ENCODE data around the gene DUSP22.

GRCh38 chr6:364609-365540 is 72.6 kb downstream of the DUSP22 start:
- TF ChIP-seq POLR2A (IDR thresholded peaks at IDR 0.05; ENCODE audit: low read depth, low read length), result no peak
- no peak for TF ChIP-seq POLR2AphosphoS5 (IDR thresholded peaks at IDR 0.05; ENCODE audit: low read depth, low read length)
- TF ChIP-seq TAF1 (IDR thresholded peaks at IDR 0.05; ENCODE audit: borderline replicate concordance, low read depth, low read length), result no peak
